MV-4-11 (cell line): ENCODE measurements around the gene PRSS50.
A peak's percentile ranks its signal among the peaks of the same experiment; 100 is the strongest.
"Not testable (repeated sequence)": the region's sequence is repeated elsewhere in the genome, so short reads cannot be mapped to it uniquely, and the experiment has no call there.

Source experiments
- DNase-seq: peaks from one replicate; lab custom pipeline; 2025; lab: John Stamatoyannopoulos, UW

Gene PRSS50

GRCh38 chr3:46708401-46709156 is 9.1 kb downstream of the PRSS50 start:
- DNase-seq: no peak

- DNase-seq: no peak
Observed at GRCh38 chr3:46707601-46708011, 10.1 kb downstream of the PRSS50 start.

- DNase-seq: no peak
Observed at GRCh38 chr3:46706771-46707582, 10.7 kb downstream of the PRSS50 start.

GRCh38 chr3:46705751-46706552 is 11.7 kb downstream of the PRSS50 start:
- no peak for DNase-seq

GRCh38 chr3:46705022-46705530 is 12.6 kb downstream of the PRSS50 start:
- peak; percentile 47 for DNase-seq

GRCh38 chr3:46704346-46704745 is 13.3 kb downstream of the PRSS50 start:
- not testable (repeated sequence) for DNase-seq

GRCh38 chr3:46703013-46703520 is 14.6 kb downstream of the PRSS50 start:
- DNase-seq: no peak

- DNase-seq: no peak
Observed at GRCh38 chr3:46702246-46703012, 15.2 kb downstream of the PRSS50 start.

GRCh38 chr3:46701181-46701939 is 16.3 kb downstream of the PRSS50 start, which contains the start of gene TMIE:
Gene TMIE (plus strand): TSS chr3:46701392. CDS start chr3:46701488, 96 bp downstream.
- no peak for DNase-seq

- no peak for DNase-seq
Observed at GRCh38 chr3:46700772-46701171, 16.9 kb downstream of the PRSS50 start.

- DNase-seq: peak; percentile 76
Observed at GRCh38 chr3:46699676-46700523, 17.8 kb downstream of the PRSS50 start.

- DNase-seq: no peak
Observed at GRCh38 chr3:46695962-46696894, 21.4 kb downstream of the PRSS50 start.

- peak; percentile 82 for DNase-seq
Observed at GRCh38 chr3:46695177-46695961, 22.3 kb downstream of the PRSS50 start.

GRCh38 chr3:46694520-46694919 is 23.1 kb downstream of the PRSS50 start:
- no peak for DNase-seq

- DNase-seq: peak; percentile 4
Observed at GRCh38 chr3:46693892-46694226, 23.8 kb downstream of the PRSS50 start.

GRCh38 chr3:46693038-46693891 is 24.4 kb downstream of the PRSS50 start, which contains the start of gene ALS2CL:
Gene ALS2CL (minus strand): TSS chr3:46693679. CDS start chr3:46689440, 4,239 bp downstream.
- no peak for DNase-seq
